Thymus (tissue), 11 donors: ENCODE data around the gene ZDHHC9. TPM values are rescaled to one million over a fixed set of nuclear protein-coding genes. Genes with fewer than 3 reads are reported as not detected.

Experiments used
- DNase-seq, 9 donors: peaks; one replicate each; pipeline ENCODE4 v3.0.0-alpha.2; 2013; ENCODE audit warnings: low spot score in 9 of 9, low read depth in 6 of 9, missing footprints in 1 of 9
- H3K27ac ChIP-seq, 2 donors: one replicate each; pipeline ENCODE4 v1.5.1; 2013; ENCODE audit warnings: control low read depth in 1 of 2, low read depth in 1 of 2, low read length in 1 of 2, mild to moderate bottlenecking in 1 of 2, moderate library complexity in 1 of 2
- H3K27me3 ChIP-seq, 2 donors: one replicate each; pipeline ENCODE4 v1.5.1; 2013; ENCODE audit warnings: low read length in 1 of 2; ENCODE audit not compliant: control insufficient read depth in 2 of 2, insufficient read depth in 1 of 2
- H3K36me3 ChIP-seq, 2 donors: one replicate each; pipeline ENCODE4 v1.5.1; 2013; ENCODE audit warnings: low read length in 1 of 2, mild to moderate bottlenecking in 1 of 2, moderate library complexity in 1 of 2; ENCODE audit not compliant: control insufficient read depth in 2 of 2, insufficient read depth in 2 of 2
- H3K4me1 ChIP-seq, 2 donors: one replicate each; pipeline ENCODE4 v1.5.1; 2013; ENCODE audit warnings: low read length in 2 of 2; ENCODE audit not compliant: control insufficient read depth in 2 of 2, insufficient read depth in 2 of 2
- H3K4me3 ChIP-seq, 2 donors: one replicate each; pipeline ENCODE4 v1.5.1; 2013; ENCODE audit warnings: low read length in 2 of 2, control low read depth in 1 of 2, mild to moderate bottlenecking in 1 of 2
- H3K9me3 ChIP-seq, 2 donors: one replicate each; pipeline ENCODE4 v1.5.1; 2013; ENCODE audit warnings: low read length in 1 of 2, mild to moderate bottlenecking in 1 of 2; ENCODE audit not compliant: control insufficient read depth in 2 of 2, insufficient read depth in 1 of 2
- WGBS: extraction: QIAGEN DNeasy Blood & Tissue Kit; methylation state at CpG from one replicate; pipeline ENCODE4 v1.1.7; 2013; 5-methylcytosine and 5-hydroxymethylcytosine counted together
- polyA plus RNA-seq: library from polyadenylated mRNA; stranded (reverse); fragments of 200-250 nt; gene quantifications from one replicate; pipeline ENCODE4 v1.2.3, GENCODE V29; 2013
- total RNA-seq: library from RNA; stranded (reverse); fragments of 120-200 nt; gene quantifications from one replicate; pipeline ENCODE4 v1.2.4, GENCODE V29; 2013
- donor health status: healthy.

The ZDHHC9 gene
- total and polyA plus RNA-seq, 2 donors = 3.5 to 4.5 TPM

- Histone ChIP-seq H3K4me3 (no peak overlapping the region), H3K9me3 (no peaks in the 10 kb centered on the region), H3K27me3 (no peaks in the 10 kb centered on the region), H3K4me1 (peaks cover 0 to 8% of the 10 kb centered on the region in 2 donors), H3K27ac (no peak overlapping the region), H3K36me3 (no peaks in the 10 kb centered on the region)
- WGBS = 76% methylated on average over 4 of the region's 4 CpGs
- no peak for DNase-seq
Measured at GRCh38 chrX:129830494-129830893, 13.2 kb downstream of the ZDHHC9 start.

GRCh38 chrX:129825746-129826505 is 17.8 kb downstream of the ZDHHC9 start:
- H3K4me1 ChIP-seq = peaks cover 0 to 8% of the 10 kb centered on the region in 2 donors
- peak overlapping the region in 1 of 2 donors; percentile 71 for H3K27ac ChIP-seq
- peaks cover 0 to 2% of the 10 kb centered on the region in 2 donors for H3K36me3 ChIP-seq
- DNase-seq = peak in 5 of 9 donors; percentile 33 to 68 (median 37)
- H3K27me3 ChIP-seq = no peaks in the 10 kb centered on the region
- 76% methylated on average over 4 of the region's 4 CpGs for WGBS
- H3K4me3 ChIP-seq = no peak overlapping the region
- H3K9me3 ChIP-seq = no peaks in the 10 kb centered on the region

- 99% methylated on average over 4 of the region's 4 CpGs for WGBS
- Histone ChIP-seq H3K36me3 (peaks cover 0 to 2% of the 10 kb centered on the region in 2 donors), H3K4me1 (peaks cover 0 to 8% of the 10 kb centered on the region in 2 donors), H3K27me3 (no peaks in the 10 kb centered on the region), H3K27ac (no peak overlapping the region), H3K4me3 (no peak overlapping the region), H3K9me3 (no peaks in the 10 kb centered on the region)
- no peak for DNase-seq
Measured at GRCh38 chrX:129824620-129825019, 19.1 kb downstream of the ZDHHC9 start.

GRCh38 chrX:129823522-129823921 is 20.2 kb downstream of the ZDHHC9 start:
- DNase-seq = no peak
- Histone ChIP-seq H3K27ac (no peak overlapping the region), H3K4me3 (no peak overlapping the region), H3K9me3 (no peaks in the 10 kb centered on the region), H3K36me3 (peaks cover 0 to 2% of the 10 kb centered on the region in 2 donors), H3K27me3 (no peaks in the 10 kb centered on the region), H3K4me1 (peaks cover 0 to 8% of the 10 kb centered on the region in 2 donors)
- 97% methylated on average over 6 of the region's 6 CpGs for WGBS

- DNase-seq = peak in 8 of 9 donors; percentile 37 to 79 (median 47)
- 68% methylated on average over 2 of the region's 2 CpGs for WGBS
Measured at GRCh38 chrX:129823115-129823514, 20.6 kb downstream of the ZDHHC9 start.

GRCh38 chrX:129818123-129818522 is 25.6 kb downstream of the ZDHHC9 start:
- Histone ChIP-seq H3K4me1 (no peaks in the 10 kb centered on the region), H3K4me3 (no peak overlapping the region), H3K27ac (no peak overlapping the region), H3K36me3 (peaks cover 0 to 2% of the 10 kb centered on the region in 2 donors), H3K9me3 (no peaks in the 10 kb centered on the region), H3K27me3 (no peaks in the 10 kb centered on the region)
- no peak for DNase-seq
- 100% methylated on average over 2 of the region's 2 CpGs for WGBS

More at GRCh38 chrX:129823115-129823514, 20.6 kb downstream of the ZDHHC9 start:
- no peak overlapping the region for H3K27ac ChIP-seq
- H3K4me3 ChIP-seq = no peak overlapping the region
- H3K27me3 ChIP-seq = no peaks in the 10 kb centered on the region
- peaks cover 0 to 8% of the 10 kb centered on the region in 2 donors for H3K4me1 ChIP-seq
- H3K9me3 ChIP-seq = no peaks in the 10 kb centered on the region
- peaks cover 0 to 2% of the 10 kb centered on the region in 2 donors for H3K36me3 ChIP-seq

DNA sequence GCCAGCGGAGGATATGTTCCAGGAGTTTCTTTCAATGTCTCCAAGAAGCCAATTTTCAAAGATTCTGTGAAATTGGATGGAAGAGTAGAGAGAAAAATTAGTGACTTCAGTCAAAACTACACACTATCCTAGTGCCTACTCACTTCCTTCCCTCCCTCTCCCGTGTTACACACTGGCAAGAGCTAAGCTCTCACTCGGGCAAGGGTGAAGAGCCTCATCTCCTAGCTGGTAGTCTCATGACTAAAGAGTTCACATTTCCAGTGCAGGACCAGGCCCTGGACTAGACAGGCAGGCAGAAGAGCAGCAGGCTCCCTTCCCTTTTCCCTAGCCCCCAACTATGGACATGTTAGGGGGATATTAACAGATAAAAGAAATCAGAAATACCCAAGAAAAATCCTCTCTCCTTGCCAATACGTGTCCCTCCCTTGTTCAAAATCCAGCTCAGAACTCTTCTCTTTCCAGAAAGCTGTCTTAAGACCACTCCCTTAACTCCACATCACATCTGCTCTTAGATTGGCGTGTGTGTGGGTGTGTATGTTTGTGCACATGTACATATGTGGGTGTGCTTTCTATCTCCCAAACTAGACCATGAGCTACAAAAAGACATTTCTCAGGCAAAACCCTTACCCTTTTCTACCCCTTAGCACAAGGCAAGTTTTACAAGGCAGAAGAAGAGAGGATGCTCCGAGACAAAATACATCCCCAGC is 29.9 kb downstream of the ZDHHC9 start:
- no peak for DNase-seq
- H3K36me3 ChIP-seq = peaks cover 0 to 9% of the 10 kb centered on the region in 2 donors
- H3K27me3 ChIP-seq = no peaks in the 10 kb centered on the region
- no peak overlapping the region for H3K27ac ChIP-seq
- no peaks in the 10 kb centered on the region for H3K9me3 ChIP-seq
- no peaks in the 10 kb centered on the region for H3K4me1 ChIP-seq
- 92% methylated on average over 6 of the region's 6 CpGs for WGBS
- H3K4me3 ChIP-seq = no peak overlapping the region

DNA sequence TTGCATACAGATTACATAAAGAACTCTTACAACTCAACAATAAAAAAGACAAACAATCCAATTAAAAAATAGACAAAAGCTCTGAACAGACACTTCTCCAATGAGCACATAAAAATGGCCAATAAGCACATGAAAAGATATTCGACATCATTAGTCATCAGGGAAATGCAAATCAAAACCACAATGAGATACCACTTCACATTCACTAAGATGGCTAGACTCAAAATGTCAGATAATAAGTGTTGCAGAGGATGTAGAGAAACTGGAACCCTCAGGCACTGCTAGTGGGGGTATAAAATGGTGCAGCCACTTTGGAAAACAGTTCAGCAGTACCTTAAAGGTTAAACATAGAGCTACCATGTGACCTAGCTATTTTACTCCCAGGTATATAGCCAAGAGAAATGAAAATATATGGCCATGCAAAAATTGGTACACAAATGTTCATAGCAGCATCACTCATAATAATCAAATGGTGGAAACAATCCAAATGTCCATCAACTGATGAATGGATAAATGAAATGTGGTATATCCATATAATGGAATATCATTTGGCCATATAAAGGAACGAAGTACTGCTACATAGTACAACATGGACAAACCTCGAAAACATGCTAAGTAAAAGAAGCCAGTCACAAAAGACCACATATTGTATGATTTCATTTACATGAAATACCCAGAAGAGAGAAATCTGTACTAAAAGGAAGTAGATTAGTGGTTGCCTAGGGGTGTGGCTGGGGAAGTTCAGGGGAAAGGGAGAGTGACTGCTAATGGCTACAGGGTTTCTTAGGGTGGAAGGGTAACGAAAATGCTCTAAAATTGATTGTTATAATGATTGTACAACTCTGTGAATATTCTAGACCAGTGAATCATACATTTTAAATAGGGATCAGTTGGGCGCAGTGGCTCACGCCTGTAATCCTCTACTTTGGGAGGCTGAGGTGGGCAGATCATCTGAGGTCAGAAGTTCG is 34.6 kb downstream of the ZDHHC9 start:
- 94% methylated on average over 7 of the region's 7 CpGs for WGBS
- Histone ChIP-seq H3K4me3 (no peak overlapping the region), H3K27ac (no peak overlapping the region), H3K9me3 (no peaks in the 10 kb centered on the region), H3K4me1 (no peaks in the 10 kb centered on the region), H3K36me3 (peaks cover 0 to 17% of the 10 kb centered on the region in 2 donors), H3K27me3 (no peaks in the 10 kb centered on the region)
- no peak for DNase-seq
